IPS-NIHi7 (cell line): Measurements from ENCODE around the gene SPEG.

ENCODE experiments used
- DNase-seq: peaks from one replicate; pipeline ENCODE4 v3.0.0; 2012; ENCODE audit warnings: mixed read lengths; ENCODE audit errors: extremely low spot score

Gene SPEG

GRCh38 chr2:219532378-219532649 is 97.7 kb downstream of the SPEG start:
- DNase-seq: no peak

GRCh38 chr2:219533930-219534661 is 99.5 kb downstream of the SPEG start:
- no peak for DNase-seq

- no peak for DNase-seq
These were observed 101.8 kb downstream of the SPEG start for GRCh38 chr2:219536425-219536824.

GRCh38 chr2:219536967-219537366 is 102.3 kb downstream of the SPEG start:
- DNase-seq: no peak

- peak; percentile 50 for DNase-seq
These were observed 103.2 kb downstream of the SPEG start for GRCh38 chr2:219537657-219538488.

DNA sequence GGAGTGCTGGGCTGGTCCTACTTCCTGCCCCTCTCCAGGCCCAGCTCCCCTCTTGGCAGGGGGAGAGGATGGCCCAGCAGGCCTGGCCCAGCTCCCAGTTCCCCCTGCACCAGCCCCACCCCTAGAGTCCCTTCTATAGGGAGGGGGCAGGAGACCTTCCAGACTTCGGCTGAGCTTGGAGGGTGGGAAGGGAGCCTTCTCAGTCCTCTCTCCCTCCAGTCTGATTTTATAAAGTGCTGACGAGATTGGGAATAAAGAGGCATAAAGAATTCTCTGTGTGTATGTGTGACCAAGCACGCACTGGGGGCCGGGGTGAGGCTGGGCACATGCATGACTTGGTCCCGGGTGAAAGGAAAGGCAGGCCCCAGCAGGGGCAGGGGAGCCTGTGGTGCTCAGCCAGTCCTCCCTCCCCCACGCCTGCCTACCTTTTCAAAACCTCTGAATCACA is 103.9 kb downstream of the SPEG start:
- no peak for DNase-seq

GRCh38 chr2:219538956-219539788 is 104.5 kb downstream of the SPEG start:
- DNase-seq: no peak

- DNase-seq: no peak
These were observed 105.5 kb downstream of the SPEG start for GRCh38 chr2:219539926-219540678.

GRCh38 chr2:219540784-219541504 is 106.3 kb downstream of the SPEG start:
- no peak for DNase-seq

DNA sequence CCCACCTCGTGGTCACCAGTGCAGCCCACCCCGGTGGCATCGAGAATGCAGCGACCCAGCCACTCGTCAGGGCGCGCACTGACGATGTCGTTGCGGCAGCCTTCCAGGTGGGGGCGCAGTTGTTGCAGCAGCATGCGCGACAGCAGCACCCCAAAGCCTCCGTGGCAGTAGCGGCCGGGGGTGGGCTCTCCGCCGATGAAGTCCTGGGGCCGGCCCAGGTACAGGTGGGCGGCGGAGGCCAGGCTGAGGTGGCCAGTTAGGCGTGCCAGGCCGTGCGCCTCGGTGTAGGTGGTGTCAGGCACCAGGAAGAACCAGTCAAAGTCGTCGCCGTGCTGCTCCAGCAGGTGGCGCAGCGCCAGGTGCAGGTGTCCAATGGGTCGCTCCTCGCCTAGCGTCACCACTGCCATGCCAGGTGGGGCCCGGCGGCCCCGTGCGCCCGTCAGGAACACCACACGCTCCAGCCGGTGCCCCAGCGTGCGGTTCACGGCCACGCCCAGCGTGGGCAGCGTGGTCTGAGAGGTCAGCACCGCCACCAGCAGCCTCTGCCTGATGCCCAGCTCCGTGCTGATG is 107.1 kb downstream of the SPEG start:
- DNase-seq: peak; percentile 76

- no peak for DNase-seq
These were observed 108.4 kb downstream of the SPEG start for GRCh38 chr2:219542931-219543595.

- peak; percentile 98 for DNase-seq
These were observed 109.1 kb downstream of the SPEG start, which contains the start of the genes CHPF and TMEM198 for GRCh38 chr2:219543596-219544358. TSS of gene CHPF (minus strand) at chr2:219543809. CDS start at chr2:219543538, 271 bp downstream. TSS of gene TMEM198 (plus strand) at chr2:219544028. CDS start at chr2:219544728, 700 bp downstream.

DNA sequence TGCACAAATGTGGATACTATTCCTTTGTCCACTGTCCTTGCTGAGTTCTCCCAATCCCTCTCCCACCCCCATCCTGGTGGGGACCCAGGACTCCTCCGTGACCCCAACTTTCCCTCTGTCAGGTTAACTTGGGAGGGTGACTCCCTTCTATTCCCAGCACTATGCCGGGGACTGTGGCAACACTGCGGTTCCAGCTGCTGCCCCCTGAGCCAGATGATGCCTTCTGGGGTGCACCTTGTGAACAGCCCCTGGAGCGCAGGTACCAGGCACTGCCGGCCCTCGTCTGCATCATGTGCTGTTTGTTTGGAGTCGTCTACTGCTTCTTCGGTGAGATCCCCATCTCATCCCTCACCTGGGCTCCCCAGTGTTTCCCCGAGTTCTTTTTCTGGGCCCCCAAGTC is 109.9 kb downstream of the SPEG start:
- no peak for DNase-seq

- DNase-seq: no peak
These were observed 110.8 kb downstream of the SPEG start for GRCh38 chr2:219545295-219545942.

DNA sequence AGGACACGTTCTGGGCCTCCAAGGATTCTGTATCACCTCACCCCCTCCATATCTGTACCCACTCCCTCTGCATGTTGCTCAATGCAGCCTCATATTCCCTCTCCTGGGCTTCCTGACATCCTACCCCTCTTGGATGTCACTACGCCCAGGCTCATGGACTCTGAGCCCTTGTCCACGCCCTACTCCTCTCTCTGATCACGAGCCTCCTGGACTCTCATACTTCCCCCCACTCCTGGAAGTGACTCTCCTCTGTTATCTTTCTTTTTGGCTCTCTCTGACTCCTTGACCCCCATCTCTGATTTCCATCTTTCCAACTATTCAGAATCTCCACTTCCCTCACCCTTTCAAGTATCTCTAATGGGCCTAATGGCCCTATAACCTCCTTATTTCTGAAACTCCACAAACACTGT is 111.3 kb downstream of the SPEG start:
- no peak for DNase-seq

- no peak for DNase-seq
These were observed 113.0 kb downstream of the SPEG start for GRCh38 chr2:219547621-219548020.
